HG02759 (cell line): Measurements from ENCODE around the gene MITF.

Experiments
- ATAC-seq: cut with Tn5 transposase; IDR thresholded peaks from one replicate; pipeline ENCODE4 v1.9.1; 2021; ENCODE audit warnings: mild to moderate bottlenecking, moderate library complexity; ENCODE audit not compliant: unreplicated experiment

Gene MITF

GRCh38 chr3:70000563-70001081 is 261.4 kb downstream of the MITF start:
- ATAC-seq = no peak

DNA sequence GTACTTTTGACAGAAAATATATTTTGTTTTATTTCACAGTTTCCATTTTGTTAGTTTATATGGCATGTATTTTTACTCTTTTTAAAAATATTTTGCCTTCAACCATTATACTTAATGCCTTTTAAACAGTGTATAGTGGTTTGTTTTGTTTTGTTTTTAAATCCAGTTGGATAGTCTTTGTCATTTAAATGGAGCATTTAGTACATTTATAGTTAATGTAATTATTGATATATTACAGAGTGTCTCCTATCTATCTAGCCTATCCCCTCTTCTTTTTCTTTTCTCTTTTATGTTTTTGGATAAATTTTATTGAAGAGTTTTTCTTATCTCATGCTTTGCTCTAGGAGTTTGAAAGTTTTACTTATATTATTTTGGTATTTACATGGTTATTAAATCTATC is 263.9 kb downstream of the MITF start:
- no peak for ATAC-seq

- ATAC-seq = no peak
Measured at GRCh38 chr3:70006089-70006488, 266.8 kb downstream of the MITF start.

GRCh38 chr3:70010346-70010745 is 271.1 kb downstream of the MITF start:
- no peak for ATAC-seq

- no peak for ATAC-seq
Measured at GRCh38 chr3:70011582-70011981, 272.3 kb downstream of the MITF start.
